GM12892 (cell line): ENCODE results near the gene CDKL5.

Experiments used
- POLR2AphosphoS5 ChIP-seq: IDR thresholded peaks from 2 replicates; pipeline ENCODE4 v1.6.1; 2011; ENCODE audit warnings: low read depth, low read length, control low read depth
- TAF1 ChIP-seq: IDR thresholded peaks from 2 replicates; pipeline ENCODE4 v1.6.1; 2011; ENCODE audit warnings: low read depth, mild to moderate bottlenecking, control low read depth, low read length, borderline replicate concordance

DNA sequence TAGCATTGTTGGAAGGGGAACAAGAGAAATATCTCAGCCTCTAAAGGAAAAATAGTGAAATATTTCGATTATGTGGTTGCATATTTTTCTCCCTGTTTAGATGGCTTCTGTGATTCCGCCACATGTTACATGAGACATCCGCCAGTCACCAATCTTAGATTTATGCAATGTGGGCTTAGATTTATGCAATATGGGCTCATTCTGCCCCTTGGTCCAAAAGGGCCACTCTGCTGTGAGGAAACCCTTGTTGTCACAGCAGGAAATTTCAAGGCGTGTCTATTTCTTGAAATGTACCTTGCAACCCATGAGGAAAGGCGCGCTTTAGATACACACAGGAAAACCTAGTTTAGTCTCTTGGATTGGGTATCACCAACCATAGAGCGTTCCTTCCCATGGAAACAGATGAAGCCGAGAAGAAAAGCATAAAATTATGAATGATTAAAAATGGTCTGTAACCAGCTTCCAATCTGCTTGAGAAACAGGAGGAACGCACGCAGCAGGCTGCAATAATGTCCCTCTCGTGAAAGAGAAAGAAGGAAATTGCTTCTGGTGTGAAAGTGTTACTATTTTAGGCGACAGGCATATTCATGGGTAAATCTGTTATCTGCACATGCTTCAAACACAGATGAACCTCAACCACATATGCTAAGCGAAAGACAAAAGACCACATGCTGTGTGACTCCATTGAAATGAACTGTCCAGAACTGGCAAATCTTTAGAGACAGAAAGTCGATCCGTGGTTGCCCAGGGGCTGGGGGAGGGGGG lies 242.8 kb downstream of the CDKL5 start:
- TF ChIP-seq TAF1 (no peak), POLR2AphosphoS5 (no peak)
